GM23338 (cell line): ENCODE measurements around the gene ITPR2. TPM values are rescaled to one million over a fixed set of nuclear protein-coding genes. Genes with fewer than 3 reads are reported as not detected.

Experiments used
- ATAC-seq: fragments of 200-7000 bp; cut with Tn5 transposase; 3 replicates; pipeline ENCODE4 v1.9.1; 2020
- DNase-seq: peaks from one replicate; pipeline ENCODE4 v3.0.0-alpha.2; 2015; ENCODE audit warnings: low spot score
- H2AFZ ChIP-seq: fragments of 200-600 bp; sonication (generic); 2 replicates; pipeline ENCODE4 v1.8.0; 2016; ENCODE audit warnings: antibody characterized with exemption, mild to moderate bottlenecking, moderate library complexity
- H3F3A ChIP-seq: fragments of 200-600 bp; sonication (generic); replicated peaks from 2 replicates; pipeline ENCODE4 v1.8.0; 2017; ENCODE audit warnings: antibody characterized with exemption, mixed run types, low read depth
- H3K27ac ChIP-seq: fragments of 200-600 bp; sonication (generic); 2 replicates; pipeline ENCODE4 v1.6.1; 2016; ENCODE audit warnings: low read depth
- H3K27me3 ChIP-seq: fragments of 200-600 bp; sonication (generic); 2 replicates; pipeline ENCODE4 v1.8.0; 2016; ENCODE audit warnings: mild to moderate bottlenecking, mixed run types, moderate library complexity; ENCODE audit not compliant: insufficient read depth
- H3K36me3 ChIP-seq: fragments of 200-600 bp; sonication (generic); 2 replicates; pipeline ENCODE4 v1.8.0; 2016; ENCODE audit warnings: mild to moderate bottlenecking; ENCODE audit not compliant: insufficient read depth
- H3K4me1 ChIP-seq: fragments of 200-600 bp; sonication (generic); 2 replicates; pipeline ENCODE4 v1.8.0; 2016; ENCODE audit warnings: mild to moderate bottlenecking, moderate library complexity; ENCODE audit not compliant: insufficient read depth
- H3K4me2 ChIP-seq: fragments of 200-600 bp; sonication (generic); 2 replicates; pipeline ENCODE4 v1.7.1; 2017; ENCODE audit warnings: mixed run types
- H3K4me3 ChIP-seq: fragments of 200-600 bp; sonication (generic); 2 replicates; pipeline ENCODE4 v1.6.1; 2016; ENCODE audit warnings: mixed run types
- H3K79me2 ChIP-seq: fragments of 200-600 bp; sonication (generic); replicated peaks from 2 replicates; pipeline ENCODE4 v1.8.0; 2017; ENCODE audit warnings: mild to moderate bottlenecking; ENCODE audit not compliant: insufficient read depth
- H3K9me2 ChIP-seq: fragments of 200-600 bp; sonication (generic); 2 replicates; pipeline ENCODE4 v1.8.0; 2017; ENCODE audit not compliant: insufficient read depth
- H4K20me1 ChIP-seq: fragments of 200-600 bp; sonication (generic); replicated peaks from 2 replicates; pipeline ENCODE4 v1.8.0; 2017; ENCODE audit warnings: mild to moderate bottlenecking; ENCODE audit not compliant: insufficient read depth
- H3K27ac Mint-ChIP-seq: 2 replicates; pipeline ENCODE4 v1.8.0; 2020; ENCODE audit warnings: inconsistent platforms, mild to moderate bottlenecking, moderate library complexity, mixed read lengths
- H3K27me3 Mint-ChIP-seq: 3 replicates; pipeline ENCODE4 v1.8.0; 2022; ENCODE audit warnings: low read depth, mild to moderate bottlenecking, moderate library complexity, mixed read lengths, inconsistent platforms; ENCODE audit not compliant: insufficient read depth, poor library complexity
- H3K36me3 Mint-ChIP-seq: 3 replicates; pipeline ENCODE4 v1.8.0; 2021; ENCODE audit warnings: low read depth, mild to moderate bottlenecking, inconsistent platforms, moderate library complexity, mixed read lengths
- H3K4me1 Mint-ChIP-seq: 3 replicates; pipeline ENCODE4 v1.8.0; 2020; ENCODE audit warnings: mild to moderate bottlenecking, inconsistent platforms, mixed read lengths
- H3K4me3 Mint-ChIP-seq: 3 replicates; pipeline ENCODE4 v1.8.0; 2021; ENCODE audit warnings: moderate library complexity, mild to moderate bottlenecking, inconsistent platforms, mixed read lengths
- H3K9me3 Mint-ChIP-seq: 3 replicates; pipeline ENCODE4 v1.8.0; 2020; ENCODE audit warnings: moderate library complexity, mild to moderate bottlenecking, inconsistent platforms, mixed read lengths
- CREB1 ChIP-seq: fragments of 250-450 bp; sonication (Bioruptor Pico); IDR thresholded peaks from 2 replicates; pipeline ENCODE4 v1.5.0; 2020; ENCODE audit warnings: low read depth, mild to moderate bottlenecking, moderate library complexity
- EZH2 ChIP-seq: fragments of 200-600 bp; sonication (generic); IDR thresholded peaks from one replicate; pipeline ENCODE4 v1.8.0; 2017; ENCODE audit warnings: antibody characterized with exemption, mild to moderate bottlenecking, low read depth; ENCODE audit not compliant: unreplicated experiment
- EZH2phosphoT487 ChIP-seq: fragments of 200-600 bp; sonication (generic); IDR thresholded peaks from one replicate; pipeline ENCODE4 v1.8.1; 2018; ENCODE audit warnings: antibody characterized with exemption; ENCODE audit not compliant: unreplicated experiment
- JUNB ChIP-seq: IDR thresholded peaks from one replicate; pipeline ENCODE4 v1.6.1; 2016; ENCODE audit warnings: antibody characterized with exemption; ENCODE audit not compliant: unreplicated experiment
- NANOG ChIP-seq: IDR thresholded peaks from 2 replicates; pipeline ENCODE4 v1.6.1; 2016; ENCODE audit warnings: antibody characterized with exemption, borderline replicate concordance
- POLR2AphosphoS5 ChIP-seq: IDR thresholded peaks from 2 replicates; pipeline ENCODE4 v1.6.1; 2016; ENCODE audit warnings: antibody characterized with exemption, low read depth
- REST ChIP-seq: IDR thresholded peaks from one replicate; pipeline ENCODE4 v1.6.1; 2018; ENCODE audit warnings: antibody characterized with exemption; ENCODE audit not compliant: unreplicated experiment
- STAT1 ChIP-seq: IDR thresholded peaks from one replicate; pipeline ENCODE4 v1.6.1; 2016; ENCODE audit warnings: antibody characterized with exemption; ENCODE audit not compliant: unreplicated experiment
- polyA plus RNA-seq: library from polyadenylated mRNA; unstranded; fragments of >200 nt; fragmentation: Nextera tagmentation; extraction: Ambion mirVana; gene quantifications from 2 replicates; pipeline ENCODE4 v1.2.1, GENCODE V29; 2016
- total RNA-seq: library from RNA; depleted of rRNA; stranded (reverse); fragments of >200 nt; shearing (Covaris generic); gene quantifications from 2 replicates; pipeline ENCODE4 v1.2.3, GENCODE V29; 2014
- TF ChIP-seq, protein P1 (sequence below): fragments of 250-450 bp; sonication (Bioruptor Pico); IDR thresholded peaks from 2 replicates; pipeline ENCODE4 v1.5.0; 2020; ENCODE audit warnings: mild to moderate bottlenecking, moderate library complexity

ITPR2 gene
- total and polyA plus RNA-seq, 2 experiments from 2014 or later: 44.5 to 65.2 TPM

- Histone ChIP-seq H3K4me1 (peaks cover 10% of the 10 kb centered on the region), H3K9me2 (peaks cover 23% of the 10 kb centered on the region), H3K27ac (no peak overlapping the region), H3K27me3 (no peaks in the 10 kb centered on the region), H3F3A (no peaks in the 10 kb centered on the region), H4K20me1 (no peaks in the 10 kb centered on the region), H3K36me3 (peaks cover 18% of the 10 kb centered on the region), H2AFZ (no peak overlapping the region), H3K4me3 (no peak overlapping the region), H3K79me2 (no peaks in the 10 kb centered on the region), H3K4me2 (no peak overlapping the region)
- Mint-ChIP-seq H3K9me3 (peaks cover 9% of the 10 kb centered on the region; the same call in 2 of the 3 replicates), H3K27me3 (peaks cover 4% of the 10 kb centered on the region), H3K27ac (no peak overlapping the region), H3K36me3 (peaks cover 69% of the 10 kb centered on the region), H3K4me1 (peaks cover 39% of the 10 kb centered on the region), H3K4me3 (no peak overlapping the region)
- TF ChIP-seq, protein P1, sequence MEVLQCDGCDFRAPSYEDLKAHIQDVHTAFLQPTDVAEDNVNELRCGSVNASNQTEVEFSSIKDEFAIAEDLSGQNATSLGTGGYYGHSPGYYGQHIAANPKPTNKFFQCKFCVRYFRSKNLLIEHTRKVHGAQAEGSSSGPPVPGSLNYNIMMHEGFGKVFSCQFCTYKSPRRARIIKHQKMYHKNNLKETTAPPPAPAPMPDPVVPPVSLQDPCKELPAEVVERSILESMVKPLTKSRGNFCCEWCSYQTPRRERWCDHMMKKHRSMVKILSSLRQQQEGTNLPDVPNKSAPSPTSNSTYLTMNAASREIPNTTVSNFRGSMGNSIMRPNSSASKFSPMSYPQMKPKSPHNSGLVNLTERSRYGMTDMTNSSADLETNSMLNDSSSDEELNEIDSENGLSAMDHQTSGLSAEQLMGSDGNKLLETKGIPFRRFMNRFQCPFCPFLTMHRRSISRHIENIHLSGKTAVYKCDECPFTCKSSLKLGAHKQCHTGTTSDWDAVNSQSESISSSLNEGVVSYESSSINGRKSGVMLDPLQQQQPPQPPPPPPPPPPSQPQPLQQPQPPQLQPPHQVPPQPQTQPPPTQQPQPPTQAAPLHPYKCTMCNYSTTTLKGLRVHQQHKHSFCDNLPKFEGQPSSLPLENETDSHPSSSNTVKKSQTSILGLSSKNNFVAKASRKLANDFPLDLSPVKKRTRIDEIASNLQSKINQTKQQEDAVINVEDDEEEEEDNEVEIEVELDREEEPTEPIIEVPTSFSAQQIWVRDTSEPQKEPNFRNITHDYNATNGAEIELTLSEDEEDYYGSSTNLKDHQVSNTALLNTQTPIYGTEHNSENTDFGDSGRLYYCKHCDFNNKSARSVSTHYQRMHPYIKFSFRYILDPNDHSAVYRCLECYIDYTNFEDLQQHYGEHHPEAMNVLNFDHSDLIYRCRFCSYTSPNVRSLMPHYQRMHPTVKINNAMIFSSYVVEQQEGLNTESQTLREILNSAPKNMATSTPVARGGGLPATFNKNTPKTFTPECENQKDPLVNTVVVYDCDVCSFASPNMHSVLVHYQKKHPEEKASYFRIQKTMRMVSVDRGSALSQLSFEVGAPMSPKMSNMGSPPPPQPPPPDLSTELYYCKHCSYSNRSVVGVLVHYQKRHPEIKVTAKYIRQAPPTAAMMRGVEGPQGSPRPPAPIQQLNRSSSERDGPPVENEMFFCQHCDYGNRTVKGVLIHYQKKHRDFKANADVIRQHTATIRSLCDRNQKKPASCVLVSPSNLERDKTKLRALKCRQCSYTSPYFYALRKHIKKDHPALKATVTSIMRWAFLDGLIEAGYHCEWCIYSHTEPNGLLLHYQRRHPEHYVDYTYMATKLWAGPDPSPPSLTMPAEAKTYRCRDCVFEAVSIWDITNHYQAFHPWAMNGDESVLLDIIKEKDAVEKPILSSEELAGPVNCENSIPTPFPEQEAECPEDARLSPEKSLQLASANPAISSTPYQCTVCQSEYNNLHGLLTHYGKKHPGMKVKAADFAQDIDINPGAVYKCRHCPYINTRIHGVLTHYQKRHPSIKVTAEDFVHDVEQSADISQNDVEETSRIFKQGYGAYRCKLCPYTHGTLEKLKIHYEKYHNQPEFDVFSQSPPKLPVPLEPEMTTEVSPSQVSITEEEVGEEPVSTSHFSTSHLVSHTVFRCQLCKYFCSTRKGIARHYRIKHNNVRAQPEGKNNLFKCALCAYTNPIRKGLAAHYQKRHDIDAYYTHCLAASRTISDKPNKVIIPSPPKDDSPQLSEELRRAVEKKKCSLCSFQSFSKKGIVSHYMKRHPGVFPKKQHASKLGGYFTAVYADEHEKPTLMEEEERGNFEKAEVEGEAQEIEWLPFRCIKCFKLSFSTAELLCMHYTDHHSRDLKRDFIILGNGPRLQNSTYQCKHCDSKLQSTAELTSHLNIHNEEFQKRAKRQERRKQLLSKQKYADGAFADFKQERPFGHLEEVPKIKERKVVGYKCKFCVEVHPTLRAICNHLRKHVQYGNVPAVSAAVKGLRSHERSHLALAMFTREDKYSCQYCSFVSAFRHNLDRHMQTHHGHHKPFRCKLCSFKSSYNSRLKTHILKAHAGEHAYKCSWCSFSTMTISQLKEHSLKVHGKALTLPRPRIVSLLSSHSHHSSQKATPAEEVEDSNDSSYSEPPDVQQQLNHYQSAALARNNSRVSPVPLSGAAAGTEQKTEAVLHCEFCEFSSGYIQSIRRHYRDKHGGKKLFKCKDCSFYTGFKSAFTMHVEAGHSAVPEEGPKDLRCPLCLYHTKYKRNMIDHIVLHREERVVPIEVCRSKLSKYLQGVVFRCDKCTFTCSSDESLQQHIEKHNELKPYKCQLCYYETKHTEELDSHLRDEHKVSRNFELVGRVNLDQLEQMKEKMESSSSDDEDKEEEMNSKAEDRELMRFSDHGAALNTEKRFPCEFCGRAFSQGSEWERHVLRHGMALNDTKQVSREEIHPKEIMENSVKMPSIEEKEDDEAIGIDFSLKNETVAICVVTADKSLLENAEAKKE (CRISPR knock-in tag): no peak
- TF ChIP-seq CREB1 (CRISPR knock-in tag) (no peak), JUNB (no peak), EZH2phosphoT487 (no peak), POLR2AphosphoS5 (no peak), STAT1 (no peak), NANOG (no peak), REST (no peak), EZH2 (no peak)
- ATAC-seq (no peak), DNase-seq (no peak)
These were observed 185.9 kb downstream of the ITPR2 start for GRCh38 chr12:26647088-26647487.
